RWPE2 (cell line): ENCODE results near the gene FITM1.

Source experiments
- ATAC-seq: fragments of 200-7000 bp; cut with Tn5 transposase; 3 replicates; pipeline ENCODE4 v1.9.1; 2021; ENCODE audit warnings: low read depth
- DNase-seq: peaks from one replicate; pipeline ENCODE4 v3.0.0-alpha.2; 2020; ENCODE audit warnings: low spot score
- H3K27ac ChIP-seq: fragments of 450-650 bp; 2 replicates; pipeline ENCODE4 v1.5.1; 2017; ENCODE audit warnings: mild to moderate bottlenecking; ENCODE audit not compliant: poor library complexity, severe bottlenecking
- H3K27me3 ChIP-seq: fragments of 250-450 bp; sonication (Bioruptor Pico); 2 replicates; pipeline ENCODE4 v1.5.1; 2021; ENCODE audit warnings: mild to moderate bottlenecking, moderate library complexity; ENCODE audit not compliant: insufficient read depth, poor library complexity, severe bottlenecking
- H3K36me3 ChIP-seq: fragments of 250-450 bp; sonication (Bioruptor Pico); 2 replicates; pipeline ENCODE4 v1.5.1; 2020; ENCODE audit warnings: low read depth, mild to moderate bottlenecking, moderate library complexity
- H3K4me1 ChIP-seq: fragments of 250-450 bp; sonication (Bioruptor Pico); 2 replicates; pipeline ENCODE4 v1.5.1; 2021; ENCODE audit warnings: mild to moderate bottlenecking, moderate library complexity; ENCODE audit not compliant: insufficient read depth, poor library complexity, severe bottlenecking
- H3K4me3 ChIP-seq: fragments of 250-450 bp; sonication (Bioruptor Pico); 2 replicates; pipeline ENCODE4 v1.5.1; 2021; ENCODE audit warnings: mild to moderate bottlenecking, moderate library complexity; ENCODE audit not compliant: severe bottlenecking
- H3K9me3 ChIP-seq: fragments of 250-450 bp; sonication (Bioruptor Pico); 2 replicates; pipeline ENCODE4 v1.5.1; 2021; ENCODE audit warnings: mild to moderate bottlenecking, moderate library complexity; ENCODE audit not compliant: severe bottlenecking
- TF ChIP-seq, protein P1 (sequence below): fragments of 450-650 bp; IDR thresholded peaks from one replicate; pipeline ENCODE4 v1.5.1; 2017; ENCODE audit warnings: mild to moderate bottlenecking, moderate library complexity; ENCODE audit not compliant: poor library complexity, severe bottlenecking

The FITM1 gene

DNA sequence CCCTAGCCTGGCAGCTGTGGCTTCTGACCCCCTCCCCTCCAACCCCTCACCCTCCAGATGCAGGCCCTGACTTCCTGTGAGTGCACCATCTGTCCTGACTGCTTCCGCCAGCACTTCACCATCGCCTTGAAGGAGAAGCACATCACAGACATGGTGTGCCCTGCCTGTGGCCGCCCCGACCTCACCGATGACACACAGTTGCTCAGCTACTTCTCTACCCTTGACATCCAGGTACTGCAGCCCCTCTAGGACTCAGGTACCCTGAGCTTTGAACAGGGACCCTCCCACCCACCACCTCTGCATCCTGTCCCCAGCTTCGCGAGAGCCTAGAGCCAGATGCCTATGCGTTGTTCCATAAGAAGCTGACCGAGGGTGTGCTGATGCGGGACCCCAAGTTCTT lies 24.6 kb downstream of the FITM1 start:
- TF ChIP-seq, protein P1, sequence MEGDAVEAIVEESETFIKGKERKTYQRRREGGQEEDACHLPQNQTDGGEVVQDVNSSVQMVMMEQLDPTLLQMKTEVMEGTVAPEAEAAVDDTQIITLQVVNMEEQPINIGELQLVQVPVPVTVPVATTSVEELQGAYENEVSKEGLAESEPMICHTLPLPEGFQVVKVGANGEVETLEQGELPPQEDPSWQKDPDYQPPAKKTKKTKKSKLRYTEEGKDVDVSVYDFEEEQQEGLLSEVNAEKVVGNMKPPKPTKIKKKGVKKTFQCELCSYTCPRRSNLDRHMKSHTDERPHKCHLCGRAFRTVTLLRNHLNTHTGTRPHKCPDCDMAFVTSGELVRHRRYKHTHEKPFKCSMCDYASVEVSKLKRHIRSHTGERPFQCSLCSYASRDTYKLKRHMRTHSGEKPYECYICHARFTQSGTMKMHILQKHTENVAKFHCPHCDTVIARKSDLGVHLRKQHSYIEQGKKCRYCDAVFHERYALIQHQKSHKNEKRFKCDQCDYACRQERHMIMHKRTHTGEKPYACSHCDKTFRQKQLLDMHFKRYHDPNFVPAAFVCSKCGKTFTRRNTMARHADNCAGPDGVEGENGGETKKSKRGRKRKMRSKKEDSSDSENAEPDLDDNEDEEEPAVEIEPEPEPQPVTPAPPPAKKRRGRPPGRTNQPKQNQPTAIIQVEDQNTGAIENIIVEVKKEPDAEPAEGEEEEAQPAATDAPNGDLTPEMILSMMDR: no peak

DNA sequence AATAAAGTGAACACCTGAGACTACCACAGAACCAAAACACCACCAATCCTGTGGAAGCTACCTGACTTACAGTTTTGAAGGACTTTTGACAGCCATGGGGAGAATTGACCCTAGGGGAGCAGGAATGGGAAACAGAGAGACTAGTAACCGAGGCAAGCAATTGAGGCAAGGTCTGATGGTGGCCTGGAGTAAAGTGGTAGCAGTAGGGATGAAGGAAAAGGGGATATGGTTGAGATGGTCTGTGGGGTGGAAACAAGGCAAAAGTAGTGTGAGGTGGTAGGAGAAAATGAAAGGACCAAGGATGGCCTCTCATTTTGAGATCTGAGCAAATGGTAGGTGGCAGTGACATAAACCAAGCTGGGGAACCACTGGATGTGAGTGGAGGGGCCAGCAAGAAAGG lies 26.4 kb downstream of the FITM1 start:
- DNase-seq (no peak), ATAC-seq (no peak)
- Histone ChIP-seq H3K9me3 (no peaks in the 10 kb centered on the region), H3K27ac (no peak overlapping the region), H3K36me3 (peaks cover 73% of the 10 kb centered on the region), H3K4me3 (no peak overlapping the region), H3K27me3 (no peaks in the 10 kb centered on the region), H3K4me1 (no peaks in the 10 kb centered on the region)
- TF ChIP-seq, protein P1: no peak

More for the DNA sequence above, 24.6 kb downstream of the FITM1 start:
- Histone ChIP-seq H3K36me3 (peaks cover 83% of the 10 kb centered on the region), H3K27ac (no peak overlapping the region), H3K27me3 (no peaks in the 10 kb centered on the region), H3K4me1 (no peaks in the 10 kb centered on the region), H3K9me3 (no peaks in the 10 kb centered on the region), H3K4me3 (no peak overlapping the region)
- DNase-seq (no peak), ATAC-seq (no peak)

DNA sequence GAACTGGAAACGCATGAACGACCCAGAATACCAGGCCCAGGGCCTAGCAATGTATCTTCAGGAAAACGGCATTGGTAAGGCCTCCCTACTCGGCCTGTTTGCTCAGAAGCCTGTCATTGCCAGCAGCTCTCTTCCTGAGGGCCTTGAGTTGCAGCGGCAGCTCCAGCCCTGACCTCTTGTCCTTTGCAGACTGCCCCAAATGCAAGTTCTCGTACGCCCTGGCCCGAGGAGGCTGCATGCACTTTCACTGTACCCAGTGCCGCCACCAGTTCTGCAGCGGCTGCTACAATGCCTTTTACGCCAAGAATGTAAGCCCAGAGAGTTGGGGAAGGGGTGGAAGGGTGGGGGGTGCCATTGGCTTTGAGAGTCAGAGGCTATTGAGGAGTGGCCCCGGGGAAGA lies 26.9 kb downstream of the FITM1 start:
- Histone ChIP-seq H3K9me3 (no peaks in the 10 kb centered on the region), H3K36me3 (peaks cover 72% of the 10 kb centered on the region), H3K4me1 (peaks cover 2% of the 10 kb centered on the region), H3K4me3 (no peak overlapping the region), H3K27me3 (no peaks in the 10 kb centered on the region), H3K27ac (no peak overlapping the region)
- TF ChIP-seq, protein P1: no peak
- ATAC-seq (no peak), DNase-seq (no peak)

- TF ChIP-seq, protein P1: no peak
- Histone ChIP-seq H3K27ac (peak overlapping the region; percentile 71), H3K36me3 (peaks cover 74% of the 10 kb centered on the region), H3K9me3 (no peaks in the 10 kb centered on the region), H3K27me3 (no peaks in the 10 kb centered on the region), H3K4me3 (no peak overlapping the region), H3K4me1 (peaks cover 3% of the 10 kb centered on the region)
- ATAC-seq: no peak
- no peak for DNase-seq
Observed at GRCh38 chr14:24159777-24160498, 29.5 kb downstream of the FITM1 start.

DNA sequence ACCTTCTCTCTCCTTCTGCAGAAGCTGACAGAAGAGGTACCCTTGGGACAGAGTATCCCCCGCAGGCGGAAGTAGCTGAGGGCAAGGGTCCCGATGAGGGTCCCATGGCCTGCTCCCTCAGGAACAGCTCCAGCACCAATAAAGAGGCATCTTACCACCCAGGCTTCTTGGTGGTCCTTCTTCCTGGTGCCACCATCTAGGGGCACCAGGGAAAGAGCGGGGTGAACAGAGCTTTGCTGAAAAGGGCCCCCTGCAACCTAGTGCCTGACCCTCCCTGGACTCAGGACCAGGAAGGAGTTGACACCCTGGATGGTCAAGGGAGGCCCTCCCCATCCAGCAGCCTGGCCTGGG lies 30.0 kb downstream of the FITM1 start:
- no peaks in the 10 kb centered on the region for H3K27me3 ChIP-seq
- no peak for ATAC-seq
- peak overlapping the region; percentile 71 for H3K27ac ChIP-seq
- H3K4me3 ChIP-seq: no peak overlapping the region
- no peak for DNase-seq
- H3K9me3 ChIP-seq: no peaks in the 10 kb centered on the region
- H3K36me3 ChIP-seq: peaks cover 74% of the 10 kb centered on the region
- TF ChIP-seq, protein P1: no peak
- H3K4me1 ChIP-seq: peaks cover 3% of the 10 kb centered on the region
